Endothelial cell of umbilical vein (primary cell): ENCODE measurements around the gene UBAC1. TPM values are rescaled to one million over a fixed set of nuclear protein-coding genes. Genes with fewer than 3 reads are reported as not detected.
"Not testable (repeated sequence)": the region's sequence is repeated elsewhere in the genome, so short reads cannot be mapped to it uniquely, and the experiment has no call there.

ENCODE experiments used
- BruUV-seq: library from RNA; stranded (reverse); fragments of 400-500 nt; replicated peaks from 2 replicates; lab custom pipeline; 2021; lab: Mats Ljungman, UMichigan
- CTCF ChIA-PET: fragments of 300-600, 350-600 bp; sonication (Branson Sonifier 250); formaldehyde crosslinking; loops from one replicate; lab custom pipeline; 2021; ENCODE audit warnings: antibody characterized with exemption, inconsistent platforms; lab: Charles Lee
- POLR2A ChIA-PET: fragments of 300-600, 350-600 bp; sonication (Branson Sonifier 250); formaldehyde crosslinking; loops from one replicate; lab custom pipeline; 2021; ENCODE audit warnings: antibody characterized with exemption, inconsistent platforms; lab: Charles Lee
- DNase-seq: peaks from one replicate; pipeline ENCODE4 v3.0.0-alpha.2; 2011; ENCODE audit warnings: low read depth, low spot score
- FAIRE-seq: peaks from 2 replicates; lab custom pipeline; 2011; peaks lifted over from hg19 to GRCh38; lab: Jason Lieb, UNC
- H2AFZ ChIP-seq: 2 replicates; pipeline ENCODE4 v1.6.0; 2012; ENCODE audit warnings: low read depth, low read length, control low read depth, inconsistent platforms
- H3K27ac ChIP-seq: 2 replicates; pipeline ENCODE4 v1.5.1; 2011; ENCODE audit warnings: low read depth, mild to moderate bottlenecking, control low read depth, low read length, moderate library complexity; ENCODE audit not compliant: insufficient read depth
- H3K27me3 ChIP-seq, 2 experiments: 2 replicates each; pipeline versions ENCODE4 v1.6.0 to v1.6.1; 2011; ENCODE audit warnings: low read length in 2 of 2, mixed read lengths in 1 of 2; ENCODE audit not compliant: control insufficient read depth in 2 of 2, insufficient read depth in 2 of 2
- H3K36me3 ChIP-seq, 2 experiments: 2 replicates in 1 of 2; 3 replicates in 1 of 2; pipeline ENCODE4 v1.5.1; 2011; ENCODE audit warnings: low read length in 2 of 2, mild to moderate bottlenecking in 1 of 2, moderate library complexity in 1 of 2; ENCODE audit not compliant: control insufficient read depth in 2 of 2, insufficient read depth in 2 of 2; ENCODE audit errors: extremely low read depth in 1 of 2
- H3K4me1 ChIP-seq: 3 replicates; pipeline ENCODE4 v1.5.1; 2011; ENCODE audit warnings: mild to moderate bottlenecking, low read length; ENCODE audit not compliant: control insufficient read depth, insufficient read depth; ENCODE audit errors: extremely low read depth
- H3K4me2 ChIP-seq: 2 replicates; pipeline ENCODE4 v1.6.1; 2011; ENCODE audit warnings: low read length, control low read depth, mixed read lengths; ENCODE audit not compliant: insufficient read depth
- H3K4me3 ChIP-seq, 3 experiments: fragments of 200-600 bp in 1 of 3; sonication (generic), shearing (Covaris generic) in 1 of 3; replicated peaks in 1 of 3; 2 replicates each; pipeline ENCODE4 v1.5.1; 2011 to 2016; ENCODE audit warnings: control low read depth in 3 of 3, low read length in 3 of 3, mild to moderate bottlenecking in 2 of 3, inconsistent platforms in 1 of 3, low read depth in 1 of 3, moderate library complexity in 1 of 3; ENCODE audit not compliant: insufficient read depth in 1 of 3
- H3K79me2 ChIP-seq: 2 replicates; pipeline ENCODE4 v1.6.0; 2012; ENCODE audit warnings: low read length, inconsistent platforms; ENCODE audit not compliant: control insufficient read depth, insufficient read depth
- H3K9ac ChIP-seq: replicated peaks from 2 replicates; pipeline ENCODE3; 2011; ENCODE audit warnings: low read length, control low read depth; ENCODE audit not compliant: insufficient read depth; ENCODE audit errors: extremely low read depth
- H3K9me1 ChIP-seq: replicated peaks from 3 replicates; pipeline ENCODE4 v1.6.0; 2011; ENCODE audit warnings: mild to moderate bottlenecking, low read length; ENCODE audit not compliant: control insufficient read depth, insufficient read depth; ENCODE audit errors: extremely low read depth
- H3K9me3 ChIP-seq: replicated peaks from 2 replicates; pipeline ENCODE4 v1.5.1; 2012; ENCODE audit warnings: low read length, inconsistent platforms; ENCODE audit not compliant: control insufficient read depth, insufficient read depth
- H4K20me1 ChIP-seq: replicated peaks from 2 replicates; pipeline ENCODE3; 2011; ENCODE audit warnings: mild to moderate bottlenecking, low read length; ENCODE audit not compliant: control insufficient read depth, insufficient read depth; ENCODE audit errors: extremely low read depth
- CTCF ChIP-seq, 2 donors: IDR thresholded peaks; 1 replicate in 1 of 2; 2 replicates in 1 of 2; pipeline ENCODE4 v1.5.1; 2011; ENCODE audit warnings: low read length in 2 of 2, mild to moderate bottlenecking in 2 of 2, moderate library complexity in 2 of 2, control low read depth in 1 of 2, inconsistent platforms in 1 of 2, low read depth in 1 of 2; ENCODE audit not compliant: insufficient read depth in 1 of 2; ENCODE audit errors: extremely low read depth in 1 of 2
- EZH2 ChIP-seq: IDR thresholded peaks from 2 replicates; pipeline ENCODE4 v1.6.1; 2012; ENCODE audit warnings: borderline replicate concordance, low read depth, mild to moderate bottlenecking, moderate library complexity, low read length, inconsistent platforms; ENCODE audit not compliant: severe bottlenecking
- FOS ChIP-seq: IDR thresholded peaks from 2 replicates; pipeline ENCODE4 v1.6.1; 2011; ENCODE audit warnings: mild to moderate bottlenecking, low read length, moderate library complexity, borderline replicate concordance; ENCODE audit not compliant: insufficient read depth
- GATA2 ChIP-seq: IDR thresholded peaks from 2 replicates; pipeline ENCODE4 v1.7.0; 2011; ENCODE audit warnings: low read depth, mild to moderate bottlenecking, moderate library complexity, mixed read lengths, low read length; ENCODE audit not compliant: insufficient read length, insufficient read depth
- JUN ChIP-seq: IDR thresholded peaks from 2 replicates; pipeline ENCODE4 v1.6.1; 2011; ENCODE audit warnings: borderline replicate concordance, low read depth; ENCODE audit not compliant: insufficient read length, insufficient read depth
- MYC ChIP-seq: IDR thresholded peaks from one replicate; pipeline ENCODE4 v1.6.1; 2011; ENCODE audit warnings: mild to moderate bottlenecking, low read depth, low read length
- POLR2A ChIP-seq: IDR thresholded peaks from 2 replicates; pipeline ENCODE4 v1.6.1; 2012; ENCODE audit warnings: low read depth, mild to moderate bottlenecking, control low read depth, low read length
- POLR2AphosphoS5 ChIP-seq: IDR thresholded peaks from 2 replicates; pipeline ENCODE4 v1.6.1; 2012; ENCODE audit warnings: low read depth, mild to moderate bottlenecking, control low read depth, low read length, moderate library complexity; ENCODE audit not compliant: insufficient read depth
- dilution Hi-C: fragments of 300-500 bp; cut with MboI; formaldehyde crosslinking; loops from one replicate; pipeline ENCODE4 v1.15.0; 2019; ENCODE audit warnings: low sequenced_read_pairs; ENCODE audit not compliant: extremely low pct_ligation_motif_present
- intact Hi-C: fragments of 100-400 bp; cut with micrococcal nuclease; formaldehyde crosslinking; loops from one replicate; pipeline ENCODE4 v1.10.0; 2022
- polyA plus RNA-seq, 4 experiments: library from polyadenylated mRNA; depleted of rRNA in 3 of 4; stranded (reverse) in 3 of 4; unstranded in 1 of 4; fragments of >200 nt; gene quantifications; 2 replicates each; pipeline versions ENCODE4 v1.2.1 to v1.2.3, GENCODE V29; 2011 to 2012; ENCODE audit warnings: missing spikeins in 1 of 4
- total RNA-seq: library from RNA; stranded (reverse); gene quantifications from 2 replicates; pipeline ENCODE4 v1.2.3, GENCODE V29; 2021
- TF ChIP-seq, protein P1 (sequence below): IDR thresholded peaks from 2 replicates; pipeline ENCODE4 v1.6.1; 2011; ENCODE audit not compliant: insufficient read depth, insufficient read length

The UBAC1 gene
- total and polyA plus RNA-seq, 2 donors (not counting 3 experiments of a cell fraction or from before 2014, with no cell fraction given): 39.5 to 56.7 TPM

- CTCF ChIA-PET: interaction anchor here (0.7 to 5.8 kb wide), 25 partner anchors 15 to 174 kb away, joined by 3 to 211 read pairs (median 5); no protein-coding TSS in a partner anchor
- H3K36me3 ChIP-seq: no peaks in the 10 kb centered on the region
- DNase-seq: no peak
- dilution Hi-C loops: no loop called here
- no peaks in the 10 kb centered on the region for H3K9me1 ChIP-seq
- POLR2A ChIA-PET: no interaction called here
- no peak for TF ChIP-seq CTCF (IDR thresholded peaks at IDR 0.05; ENCODE audit: extremely low read depth in 1 of 2, insufficient read depth in 1 of 2, low read depth in 1 of 2, low read length in 2 of 2)
- TF ChIP-seq POLR2A: no peak
- no peak for TF ChIP-seq EZH2
- TF ChIP-seq, protein P1, sequence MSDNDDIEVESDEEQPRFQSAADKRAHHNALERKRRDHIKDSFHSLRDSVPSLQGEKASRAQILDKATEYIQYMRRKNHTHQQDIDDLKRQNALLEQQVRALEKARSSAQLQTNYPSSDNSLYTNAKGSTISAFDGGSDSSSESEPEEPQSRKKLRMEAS: no peak
- no peak for TF ChIP-seq GATA2
- TF ChIP-seq POLR2AphosphoS5: no peak
- TF ChIP-seq JUN: no peak
- TF ChIP-seq MYC: no peak
- no peak for TF ChIP-seq FOS
- H3K27me3 ChIP-seq: no peaks in the 10 kb centered on the region
- no peaks in the 10 kb centered on the region for H3K79me2 ChIP-seq
- H3K4me2 ChIP-seq: no peak overlapping the region
- FAIRE-seq: no peak
- no TSS peak for BruUV-seq
- no peaks in the 10 kb centered on the region for H3K9me3 ChIP-seq
- no peak overlapping the region for H3K4me3 ChIP-seq
- H3K27ac ChIP-seq: no peak overlapping the region
- H3K9ac ChIP-seq: no peak overlapping the region
- H2AFZ ChIP-seq: no peak overlapping the region
- H3K4me1 ChIP-seq: peaks cover 22% of the 10 kb centered on the region
- intact Hi-C loops: loop anchor here (2.0 to 10.0 kb wide), 2 partner anchors 25 to 317 kb away; no protein-coding TSS in a partner anchor
- no peaks in the 10 kb centered on the region for H4K20me1 ChIP-seq
These were observed 6.9 kb upstream of the UBAC1 start for GRCh38 chr9:135968083-135968476.

GRCh38 chr9:135966916-135967260, 5.7 kb upstream of the UBAC1 start:
- BruUV-seq: not testable (repeated sequence)

More at GRCh38 chr9:135966916-135967260, 5.7 kb upstream of the UBAC1 start:
- H4K20me1 ChIP-seq, H3K27ac ChIP-seq, H2AFZ ChIP-seq, H3K79me2 ChIP-seq, FAIRE-seq, H3K9ac ChIP-seq, dilution Hi-C loops, H3K27me3 ChIP-seq, H3K4me2 ChIP-seq, DNase-seq, H3K36me3 ChIP-seq, H3K9me1 ChIP-seq, POLR2A ChIA-PET, H3K9me3 ChIP-seq, H3K4me3 ChIP-seq: not testable (repeated sequence)
- intact Hi-C loops: loop anchor here (1.0 to 10.0 kb wide), 3 partner anchors 85 to 318 kb away; no protein-coding TSS in a partner anchor
- H3K4me1 ChIP-seq: peaks cover 22% of the 10 kb centered on the region
- CTCF ChIA-PET: interaction anchor here (0.6 to 5.8 kb wide), 24 partner anchors 16 to 362 kb away, joined by 3 to 211 read pairs (median 6); no protein-coding TSS in a partner anchor
